HCT116 (cell line): ENCODE data around the gene OR5H2. TPM values are rescaled to one million over a fixed set of nuclear protein-coding genes. Genes with fewer than 3 reads are reported as not detected.

Experiments
- ATAC-seq: fragments of 200-7000 bp; cut with Tn5 transposase; 2 replicates; pipeline ENCODE4 v1.9.1; 2020; ENCODE audit warnings: mild to moderate bottlenecking, moderate library complexity
- BruUV-seq: library from RNA; stranded (reverse); fragments of 400-500 nt; replicated peaks from 2 replicates; lab custom pipeline; 2021; lab: Mats Ljungman, UMichigan
- CTCF ChIA-PET: fragments of 300-600 bp; sonication (Branson Sonifier 250); formaldehyde crosslinking; loops from one replicate; lab custom pipeline; 2021; ENCODE audit warnings: antibody characterized with exemption; lab: Charles Lee
- POLR2A ChIA-PET: fragments of 300-600, 350-600 bp; sonication (Branson Sonifier 250); formaldehyde crosslinking; loops from one replicate; lab custom pipeline; 2021; ENCODE audit warnings: antibody characterized with exemption; lab: Charles Lee
- RAD21 ChIA-PET, 2 experiments: fragments of 300-600 bp; sonication (Branson Sonifier 250); formaldehyde crosslinking; loops; one replicate each; lab custom pipeline; 2023; ENCODE audit warnings: low total read pairs in 2 of 2; ENCODE audit not compliant: uncharacterized antibody in 2 of 2, unreplicated experiment in 2 of 2, low non-redundant PET in 1 of 2; lab: Charles Lee
- DNase-seq: peaks from one replicate; pipeline ENCODE4 v3.0.0-alpha.2; 2010; ENCODE audit warnings: low read depth, low spot score
- H2AFZ ChIP-seq: fragments of 200-600 bp; shearing (Covaris generic), sonication (generic); 2 replicates; pipeline ENCODE4 v1.6.1; 2017; ENCODE audit warnings: low read depth, mixed run types, mixed read lengths, antibody characterized with exemption, low read length; ENCODE audit not compliant: poor library complexity, severe bottlenecking
- H3K27ac ChIP-seq: 2 replicates; pipeline ENCODE4 v1.5.1; 2012; ENCODE audit warnings: low read depth, low read length
- H3K27me3 ChIP-seq: fragments of 200-600 bp; sonication (generic); 2 replicates; pipeline ENCODE4 v1.6.1; 2016; ENCODE audit warnings: mixed run types, low read length, mixed read lengths; ENCODE audit not compliant: insufficient read depth
- H3K36me3 ChIP-seq, 2 experiments: fragments of 200-500 bp in 1 of 2; fragments of 200-600 bp in 1 of 2; sonication (Bioruptor generic) in 1 of 2; sonication (generic) in 1 of 2; 2 replicates each; pipeline versions ENCODE4 v1.5.1 to v1.6.1; 2014 to 2016; ENCODE audit warnings: low read length in 2 of 2, inconsistent platforms in 1 of 2, mixed read lengths in 1 of 2, mixed run types in 1 of 2; ENCODE audit not compliant: insufficient read depth in 2 of 2, control insufficient read depth in 1 of 2
- H3K4me1 ChIP-seq, 2 experiments: fragments of 200-600 bp in 1 of 2; sonication (generic) in 1 of 2; 2 replicates each; pipeline versions ENCODE4 v1.5.1 to v1.6.1; 2012 to 2017; ENCODE audit warnings: low read length in 2 of 2, inconsistent platforms in 1 of 2, mild to moderate bottlenecking in 1 of 2, mixed read lengths in 1 of 2, mixed run types in 1 of 2, moderate library complexity in 1 of 2; ENCODE audit not compliant: insufficient read depth in 2 of 2, control insufficient read depth in 1 of 2
- H3K4me2 ChIP-seq: fragments of 200-600 bp; sonication (generic); 2 replicates; pipeline ENCODE4 v1.6.1; 2017; ENCODE audit warnings: mixed run types, low read length, mixed read lengths
- H3K4me3 ChIP-seq, 2 experiments: fragments of 200-600 bp in 1 of 2; sonication (generic) in 1 of 2; replicated peaks in 1 of 2; 2 replicates each; pipeline ENCODE4 v1.5.1; 2011 to 2016; ENCODE audit warnings: low read length in 2 of 2, control low read depth in 1 of 2, low read depth in 1 of 2, mild to moderate bottlenecking in 1 of 2, mixed read lengths in 1 of 2, mixed run types in 1 of 2
- H3K79me2 ChIP-seq: fragments of 200-600 bp; sonication (generic); 2 replicates; pipeline ENCODE4 v1.6.1; 2017; ENCODE audit warnings: mild to moderate bottlenecking, mixed run types, low read length, moderate library complexity, mixed read lengths; ENCODE audit not compliant: insufficient read depth
- H3K9ac ChIP-seq: fragments of 200-600 bp; sonication (generic); 2 replicates; pipeline ENCODE4 v1.6.1; 2016; ENCODE audit warnings: low read length, mixed read lengths
- H3K9me2 ChIP-seq: fragments of 200-600 bp; sonication (generic), shearing (Covaris generic); 2 replicates; pipeline ENCODE4 v1.6.1; 2017; ENCODE audit warnings: mixed run types, mild to moderate bottlenecking, moderate library complexity; ENCODE audit not compliant: insufficient read depth
- H3K9me3 ChIP-seq, 2 experiments: fragments of 200-500 bp in 1 of 2; fragments of 200-600 bp in 1 of 2; sonication (Bioruptor generic) in 1 of 2; sonication (generic) in 1 of 2; 2 replicates each; pipeline ENCODE4 v1.6.1; 2014 to 2017; ENCODE audit warnings: low read length in 2 of 2, mixed read lengths in 2 of 2, inconsistent platforms in 1 of 2, low read depth in 1 of 2, mild to moderate bottlenecking in 1 of 2, mixed run types in 1 of 2, moderate library complexity in 1 of 2; ENCODE audit not compliant: control insufficient read depth in 1 of 2, insufficient read depth in 1 of 2
- H4K20me1 ChIP-seq: fragments of 200-600 bp; sonication (generic), shearing (Covaris generic); 2 replicates; pipeline ENCODE4 v1.6.1; 2017; ENCODE audit warnings: mixed run types, mild to moderate bottlenecking, moderate library complexity; ENCODE audit not compliant: insufficient read depth
- CBX3 ChIP-seq: IDR thresholded peaks from 2 replicates; pipeline ENCODE4 v1.6.1; 2012; ENCODE audit warnings: low read depth
- CEBPB ChIP-seq: IDR thresholded peaks from 2 replicates; pipeline ENCODE4 v1.6.1; 2012; ENCODE audit warnings: low read depth
- EGR1 ChIP-seq: IDR thresholded peaks from 2 replicates; pipeline ENCODE4 v1.6.1; 2012; ENCODE audit warnings: low read depth
- EZH2phosphoT487 ChIP-seq: fragments of 200-600 bp; IDR thresholded peaks from 2 replicates; pipeline ENCODE4 v1.6.1; 2018; ENCODE audit warnings: antibody characterized with exemption, borderline replicate concordance
- JUND ChIP-seq: IDR thresholded peaks from 2 replicates; pipeline ENCODE4 v1.6.1; 2012
- POLR2A ChIP-seq: IDR thresholded peaks from 2 replicates; pipeline ENCODE4 v1.7.0; 2011; ENCODE audit warnings: borderline replicate concordance; ENCODE audit not compliant: insufficient read depth, insufficient read length; ENCODE audit errors: extremely low read depth
- POLR2AphosphoS5 ChIP-seq: IDR thresholded peaks from 2 replicates; pipeline ENCODE4 v1.6.1; 2011; ENCODE audit warnings: mild to moderate bottlenecking, low read depth, low read length, moderate library complexity
- RAD21 ChIP-seq: IDR thresholded peaks from 2 replicates; pipeline ENCODE4 v1.6.1; 2012; ENCODE audit warnings: low read depth, mild to moderate bottlenecking
- SIN3A ChIP-seq: IDR thresholded peaks from 2 replicates; pipeline ENCODE4 v1.6.1; 2012; ENCODE audit warnings: low read depth
- SP1 ChIP-seq: IDR thresholded peaks from 2 replicates; pipeline ENCODE4 v1.6.1; 2012; ENCODE audit warnings: low read depth
- SRF ChIP-seq: IDR thresholded peaks from 2 replicates; pipeline ENCODE4 v1.6.1; 2012; ENCODE audit warnings: low read depth
- TCF7L2 ChIP-seq: IDR thresholded peaks from 2 replicates; pipeline ENCODE4 v1.7.0; 2011; ENCODE audit warnings: borderline replicate concordance, inconsistent platforms; ENCODE audit not compliant: insufficient read depth, insufficient read length; ENCODE audit errors: extremely low read depth
- YY1 ChIP-seq: IDR thresholded peaks from 2 replicates; pipeline ENCODE4 v1.6.1; 2011; ENCODE audit warnings: low read length, low read depth, moderate library complexity, mild to moderate bottlenecking; ENCODE audit not compliant: insufficient replicate concordance; ENCODE audit errors: extremely low read depth
- ZFX ChIP-seq: fragments of 450-650 bp; IDR thresholded peaks from 2 replicates; pipeline ENCODE4 v1.6.1; 2017
- ZNF274 ChIP-seq: fragments of 200-500 bp; sonication (Bioruptor generic); IDR thresholded peaks from 2 replicates; pipeline ENCODE4 v1.6.1; 2014; ENCODE audit warnings: mild to moderate bottlenecking, low read depth, low read length, inconsistent platforms
- intact Hi-C: fragments of 100-400 bp; cut with micrococcal nuclease; formaldehyde crosslinking; loops from 2 replicates; pipeline ENCODE4 v1.10.0; 2022
- total RNA-seq: library from RNA; stranded (reverse); gene quantifications from one replicate; pipeline ENCODE4 v1.2.1, GENCODE V29; 2021; ENCODE audit not compliant: unreplicated experiment
- TF ChIP-seq, protein P1 (sequence below): IDR thresholded peaks from 2 replicates; pipeline ENCODE4 v1.6.1; 2012
- TF ChIP-seq, protein P2 (sequence below): IDR thresholded peaks from 2 replicates; pipeline ENCODE4 v1.6.1; 2011; ENCODE audit warnings: mild to moderate bottlenecking, low read length, moderate library complexity; ENCODE audit not compliant: insufficient replicate concordance; ENCODE audit errors: extremely low read depth
- TF ChIP-seq, protein P3 (sequence below): IDR thresholded peaks from 2 replicates; pipeline ENCODE4 v1.6.1; 2012; ENCODE audit warnings: low read depth
- TF ChIP-seq, protein P4 (sequence below): IDR thresholded peaks from 2 replicates; pipeline ENCODE4 v1.6.1; 2012
- TF ChIP-seq, protein P5 (sequence below), 3 experiments: fragments of 200-600 bp in 1 of 3; sonication (generic) in 1 of 3; IDR thresholded peaks in 2 of 3; conservative IDR thresholded peaks in 1 of 3; 2 replicates each; pipeline ENCODE4 v1.5.1; 2012 to 2017; ENCODE audit warnings: low read depth in 2 of 3, low read length in 2 of 3, antibody characterized with exemption in 1 of 3, borderline replicate concordance in 1 of 3, control low read depth in 1 of 3, mild to moderate bottlenecking in 1 of 3, mixed read lengths in 1 of 3, mixed run types in 1 of 3, moderate library complexity in 1 of 3; ENCODE audit not compliant: insufficient read depth in 1 of 3

OR5H2 gene
- total RNA-seq, 1 experiment from 2014 or later, result not detected

DNA sequence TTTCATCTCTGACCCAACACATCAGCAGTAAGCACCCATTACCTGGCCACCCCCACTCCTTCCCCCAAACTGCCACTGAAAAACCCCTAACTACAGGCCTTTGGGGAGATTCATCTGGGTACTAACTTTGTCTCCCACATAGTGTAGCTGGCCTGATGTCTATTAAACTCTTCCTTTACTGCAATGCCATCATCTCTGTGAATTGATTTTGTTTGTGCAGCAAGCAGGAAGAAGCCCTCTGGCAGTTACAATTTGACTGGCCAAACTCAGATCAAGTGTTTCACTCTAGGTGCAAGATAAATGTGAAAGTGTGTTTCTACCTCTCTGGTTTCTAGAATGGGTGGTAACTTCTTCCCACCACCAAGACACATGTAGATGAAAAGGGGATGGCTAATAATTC is 44.6 kb downstream of the OR5H2 start:
- no TSS peak for BruUV-seq
- intact Hi-C loops, result loop anchor here (10.0 kb wide), 1 partner anchor 488 kb away; no protein-coding TSS in a partner anchor
- Histone ChIP-seq H3K36me3 (no peaks in the 10 kb centered on the region), H3K27me3 (no peaks in the 10 kb centered on the region), H3K79me2 (no peaks in the 10 kb centered on the region), H3K9me2 (no peaks in the 10 kb centered on the region), H3K4me3 (no peak overlapping the region), H3K27ac (no peak overlapping the region), H3K4me1 (peaks cover 0 to 4% of the 10 kb centered on the region in 2 experiments; a peak in 1 of 4 replicates), H4K20me1 (no peaks in the 10 kb centered on the region), H3K9ac (no peak overlapping the region), H3K4me2 (no peak overlapping the region), H3K9me3 (no peaks in the 10 kb centered on the region), H2AFZ (no peak overlapping the region)
- DNase-seq (no peak), ATAC-seq (no peak)
- POLR2A ChIA-PET, result no interaction called here
- TF ChIP-seq, protein P1, sequence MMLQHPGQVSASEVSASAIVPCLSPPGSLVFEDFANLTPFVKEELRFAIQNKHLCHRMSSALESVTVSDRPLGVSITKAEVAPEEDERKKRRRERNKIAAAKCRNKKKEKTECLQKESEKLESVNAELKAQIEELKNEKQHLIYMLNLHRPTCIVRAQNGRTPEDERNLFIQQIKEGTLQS, result no peak
- TF ChIP-seq POLR2AphosphoS5, result no peak
- TF ChIP-seq, protein P2, sequence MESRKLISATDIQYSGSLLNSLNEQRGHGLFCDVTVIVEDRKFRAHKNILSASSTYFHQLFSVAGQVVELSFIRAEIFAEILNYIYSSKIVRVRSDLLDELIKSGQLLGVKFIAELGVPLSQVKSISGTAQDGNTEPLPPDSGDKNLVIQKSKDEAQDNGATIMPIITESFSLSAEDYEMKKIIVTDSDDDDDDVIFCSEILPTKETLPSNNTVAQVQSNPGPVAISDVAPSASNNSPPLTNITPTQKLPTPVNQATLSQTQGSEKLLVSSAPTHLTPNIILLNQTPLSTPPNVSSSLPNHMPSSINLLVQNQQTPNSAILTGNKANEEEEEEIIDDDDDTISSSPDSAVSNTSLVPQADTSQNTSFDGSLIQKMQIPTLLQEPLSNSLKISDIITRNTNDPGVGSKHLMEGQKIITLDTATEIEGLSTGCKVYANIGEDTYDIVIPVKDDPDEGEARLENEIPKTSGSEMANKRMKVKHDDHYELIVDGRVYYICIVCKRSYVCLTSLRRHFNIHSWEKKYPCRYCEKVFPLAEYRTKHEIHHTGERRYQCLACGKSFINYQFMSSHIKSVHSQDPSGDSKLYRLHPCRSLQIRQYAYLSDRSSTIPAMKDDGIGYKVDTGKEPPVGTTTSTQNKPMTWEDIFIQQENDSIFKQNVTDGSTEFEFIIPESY, result no peak
- TF ChIP-seq EGR1, result no peak
- TF ChIP-seq JUND, result no peak
- TF ChIP-seq, protein P3, sequence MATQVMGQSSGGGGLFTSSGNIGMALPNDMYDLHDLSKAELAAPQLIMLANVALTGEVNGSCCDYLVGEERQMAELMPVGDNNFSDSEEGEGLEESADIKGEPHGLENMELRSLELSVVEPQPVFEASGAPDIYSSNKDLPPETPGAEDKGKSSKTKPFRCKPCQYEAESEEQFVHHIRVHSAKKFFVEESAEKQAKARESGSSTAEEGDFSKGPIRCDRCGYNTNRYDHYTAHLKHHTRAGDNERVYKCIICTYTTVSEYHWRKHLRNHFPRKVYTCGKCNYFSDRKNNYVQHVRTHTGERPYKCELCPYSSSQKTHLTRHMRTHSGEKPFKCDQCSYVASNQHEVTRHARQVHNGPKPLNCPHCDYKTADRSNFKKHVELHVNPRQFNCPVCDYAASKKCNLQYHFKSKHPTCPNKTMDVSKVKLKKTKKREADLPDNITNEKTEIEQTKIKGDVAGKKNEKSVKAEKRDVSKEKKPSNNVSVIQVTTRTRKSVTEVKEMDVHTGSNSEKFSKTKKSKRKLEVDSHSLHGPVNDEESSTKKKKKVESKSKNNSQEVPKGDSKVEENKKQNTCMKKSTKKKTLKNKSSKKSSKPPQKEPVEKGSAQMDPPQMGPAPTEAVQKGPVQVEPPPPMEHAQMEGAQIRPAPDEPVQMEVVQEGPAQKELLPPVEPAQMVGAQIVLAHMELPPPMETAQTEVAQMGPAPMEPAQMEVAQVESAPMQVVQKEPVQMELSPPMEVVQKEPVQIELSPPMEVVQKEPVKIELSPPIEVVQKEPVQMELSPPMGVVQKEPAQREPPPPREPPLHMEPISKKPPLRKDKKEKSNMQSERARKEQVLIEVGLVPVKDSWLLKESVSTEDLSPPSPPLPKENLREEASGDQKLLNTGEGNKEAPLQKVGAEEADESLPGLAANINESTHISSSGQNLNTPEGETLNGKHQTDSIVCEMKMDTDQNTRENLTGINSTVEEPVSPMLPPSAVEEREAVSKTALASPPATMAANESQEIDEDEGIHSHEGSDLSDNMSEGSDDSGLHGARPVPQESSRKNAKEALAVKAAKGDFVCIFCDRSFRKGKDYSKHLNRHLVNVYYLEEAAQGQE, result no peak
- no peak for TF ChIP-seq EZH2phosphoT487
- no peak for TF ChIP-seq CBX3
- no peak for TF ChIP-seq TCF7L2
- no peak for TF ChIP-seq SP1
- TF ChIP-seq, protein P4, sequence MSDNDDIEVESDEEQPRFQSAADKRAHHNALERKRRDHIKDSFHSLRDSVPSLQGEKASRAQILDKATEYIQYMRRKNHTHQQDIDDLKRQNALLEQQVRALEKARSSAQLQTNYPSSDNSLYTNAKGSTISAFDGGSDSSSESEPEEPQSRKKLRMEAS, result no peak
- no peak for TF ChIP-seq POLR2A
- no peak for TF ChIP-seq CEBPB
- TF ChIP-seq SRF, result no peak
- TF ChIP-seq SIN3A, result no peak
- TF ChIP-seq ZFX, result no peak
- TF ChIP-seq, protein P5, sequence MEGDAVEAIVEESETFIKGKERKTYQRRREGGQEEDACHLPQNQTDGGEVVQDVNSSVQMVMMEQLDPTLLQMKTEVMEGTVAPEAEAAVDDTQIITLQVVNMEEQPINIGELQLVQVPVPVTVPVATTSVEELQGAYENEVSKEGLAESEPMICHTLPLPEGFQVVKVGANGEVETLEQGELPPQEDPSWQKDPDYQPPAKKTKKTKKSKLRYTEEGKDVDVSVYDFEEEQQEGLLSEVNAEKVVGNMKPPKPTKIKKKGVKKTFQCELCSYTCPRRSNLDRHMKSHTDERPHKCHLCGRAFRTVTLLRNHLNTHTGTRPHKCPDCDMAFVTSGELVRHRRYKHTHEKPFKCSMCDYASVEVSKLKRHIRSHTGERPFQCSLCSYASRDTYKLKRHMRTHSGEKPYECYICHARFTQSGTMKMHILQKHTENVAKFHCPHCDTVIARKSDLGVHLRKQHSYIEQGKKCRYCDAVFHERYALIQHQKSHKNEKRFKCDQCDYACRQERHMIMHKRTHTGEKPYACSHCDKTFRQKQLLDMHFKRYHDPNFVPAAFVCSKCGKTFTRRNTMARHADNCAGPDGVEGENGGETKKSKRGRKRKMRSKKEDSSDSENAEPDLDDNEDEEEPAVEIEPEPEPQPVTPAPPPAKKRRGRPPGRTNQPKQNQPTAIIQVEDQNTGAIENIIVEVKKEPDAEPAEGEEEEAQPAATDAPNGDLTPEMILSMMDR (IDR thresholded peaks at IDR 0.05 in 2 of 3, conservative IDR thresholded peaks at IDR 0.05 in 1 of 3; ENCODE audit: borderline replicate concordance in 1 of 3, insufficient read depth in 1 of 3, low read depth in 2 of 3, low read length in 2 of 3), result no peak
- TF ChIP-seq YY1, result no peak
- TF ChIP-seq RAD21, result no peak
- no peak for TF ChIP-seq ZNF274
- RAD21 ChIA-PET, result no interaction called here
- CTCF ChIA-PET, result no interaction called here
